GM12878 (cell line): ENCODE data around the gene SKA1. TPM values are rescaled to one million over a fixed set of nuclear protein-coding genes. Genes with fewer than 3 reads are reported as not detected.

ENCODE experiments used
- ATAC-seq: fragments of 200-7000 bp; cut with Tn5 transposase; 3 replicates; pipeline ENCODE4 v1.9.1; 2020; ENCODE audit warnings: mild to moderate bottlenecking, moderate library complexity
- BruUV-seq: library from RNA; stranded (reverse); fragments of 400-500 nt; replicated peaks from 2 replicates; lab custom pipeline; 2021; lab: Mats Ljungman, UMichigan
- CTCF ChIA-PET: fragments of 300-600 bp; sonication (Branson Sonifier 250); formaldehyde crosslinking; extraction: SDS; loops from one replicate; lab custom pipeline; 2021; ENCODE audit warnings: inconsistent platforms; lab: Yijun Ruan, JAX
- POLR2A ChIA-PET: fragments of 350-600 bp; formaldehyde crosslinking; extraction: SDS; loops from one replicate; lab custom pipeline; 2021; ENCODE audit warnings: inconsistent platforms; lab: Charles Lee
- RAD21 ChIA-PET: fragments of 300-600 bp; sonication (Branson Sonifier 250); formaldehyde crosslinking; loops from one replicate; lab custom pipeline; 2023; ENCODE audit warnings: antibody characterized with exemption; ENCODE audit not compliant: unreplicated experiment; lab: Charles Lee
- SMC1A ChIA-PET: fragments of 300-600 bp; sonication (Branson Sonifier 250); formaldehyde crosslinking; loops from one replicate; lab custom pipeline; 2023; ENCODE audit not compliant: unreplicated experiment, uncharacterized antibody; lab: Charles Lee
- DNase-seq: peaks from one replicate; pipeline ENCODE4 v3.0.0-alpha.2; 2011; ENCODE audit warnings: low read depth, low spot score
- FAIRE-seq: peaks from 3 replicates; lab custom pipeline; 2011; peaks lifted over from hg19 to GRCh38; lab: Jason Lieb, UNC
- H2AFZ ChIP-seq: 2 replicates; pipeline ENCODE4 v1.6.0; 2011; ENCODE audit warnings: low read depth, low read length, control low read depth; ENCODE audit not compliant: control insufficient read depth
- H3K27ac ChIP-seq: 2 replicates; pipeline ENCODE4 v1.5.1; 2011; ENCODE audit warnings: control low read depth; ENCODE audit not compliant: control insufficient read depth, insufficient read depth
- H3K27me3 ChIP-seq, 2 experiments: replicated peaks in 1 of 2; 2 replicates each; pipeline versions ENCODE4 v1.6.0 to v1.6.1; 2011; ENCODE audit warnings: low read length in 1 of 2; ENCODE audit not compliant: control insufficient read depth in 2 of 2, insufficient read depth in 2 of 2
- H3K36me3 ChIP-seq, 2 experiments: 2 replicates each; pipeline ENCODE4 v1.5.1; 2011; ENCODE audit warnings: low read length in 1 of 2; ENCODE audit not compliant: control insufficient read depth in 2 of 2, insufficient read depth in 2 of 2
- H3K4me1 ChIP-seq: 2 replicates; pipeline ENCODE4 v1.6.1; 2011; ENCODE audit warnings: mild to moderate bottlenecking, low read length, moderate library complexity, mixed read lengths; ENCODE audit not compliant: control insufficient read depth, insufficient read depth
- H3K4me2 ChIP-seq: 2 replicates; pipeline ENCODE4 v1.6.0; 2011; ENCODE audit warnings: control low read depth; ENCODE audit not compliant: control insufficient read depth, insufficient read depth
- H3K4me3 ChIP-seq: fragments of 200-600 bp; sonication (generic); 2 replicates; pipeline ENCODE4 v1.5.1; 2016
- H3K79me2 ChIP-seq: 2 replicates; pipeline ENCODE4 v1.6.0; 2011; ENCODE audit warnings: low read length; ENCODE audit not compliant: control insufficient read depth, insufficient read depth
- H3K9ac ChIP-seq: 2 replicates; pipeline ENCODE4 v1.8.0; 2011; ENCODE audit warnings: low read length, control low read depth, mixed read lengths; ENCODE audit not compliant: control insufficient read depth, insufficient read depth
- H3K9me3 ChIP-seq: replicated peaks from 3 replicates; pipeline ENCODE4 v1.5.1; 2011; ENCODE audit warnings: mild to moderate bottlenecking, low read length; ENCODE audit not compliant: control insufficient read depth, insufficient read depth
- H4K20me1 ChIP-seq: 2 replicates; pipeline ENCODE4 v1.6.0; 2011; ENCODE audit not compliant: control insufficient read depth, insufficient read depth
- BACH1 ChIP-seq: fragments of 450-650 bp; IDR thresholded peaks from 2 replicates; pipeline ENCODE4 v1.6.1; 2017; ENCODE audit warnings: mild to moderate bottlenecking, borderline replicate concordance
- BCLAF1 ChIP-seq: fragments of 450-650 bp; IDR thresholded peaks from 2 replicates; pipeline ENCODE4 v1.6.1; 2017; ENCODE audit warnings: antibody characterized with exemption, mild to moderate bottlenecking, moderate library complexity
- CUX1 ChIP-seq: IDR thresholded peaks from 2 replicates; pipeline ENCODE4 v1.6.1; 2012; ENCODE audit warnings: improper control_type of control experiment, low read depth, low read length; ENCODE audit not compliant: insufficient replicate concordance
- IKZF2 ChIP-seq, 2 experiments: fragments of 450-650 bp; IDR thresholded peaks; 2 replicates each; pipeline ENCODE4 v1.6.1; 2017; ENCODE audit warnings: mild to moderate bottlenecking in 2 of 2, moderate library complexity in 2 of 2
- IRF4 ChIP-seq: IDR thresholded peaks from 2 replicates; pipeline ENCODE4 v1.6.1; 2011; ENCODE audit warnings: low read depth, low read length
- NR2C2 ChIP-seq: IDR thresholded peaks from 2 replicates; pipeline ENCODE4 v1.6.1; 2011; ENCODE audit warnings: borderline replicate concordance, low read depth; ENCODE audit not compliant: control insufficient read depth, insufficient read length
- PKNOX1 ChIP-seq: fragments of 450-650 bp; IDR thresholded peaks from 2 replicates; pipeline ENCODE4 v1.6.1; 2016; ENCODE audit warnings: mild to moderate bottlenecking
- SP1 ChIP-seq: IDR thresholded peaks from one replicate; pipeline ENCODE4 v1.6.1; 2011; ENCODE audit warnings: low read depth, low read length
- TCF3 ChIP-seq: IDR thresholded peaks from 2 replicates; pipeline ENCODE4 v1.6.1; 2012; ENCODE audit warnings: low read depth, mild to moderate bottlenecking, low read length, borderline replicate concordance; ENCODE audit not compliant: insufficient read depth
- ZNF592 ChIP-seq: fragments of 450-650 bp; IDR thresholded peaks from 2 replicates; pipeline ENCODE4 v1.6.1; 2017; ENCODE audit warnings: mild to moderate bottlenecking, moderate library complexity
- WGBS: methylation state at CpG from one replicate; pipeline ENCODE4 v1.1.6; 2016; ENCODE audit warnings: low lambda C conversion rate; ENCODE audit not compliant: insufficient replicate concordance, insufficient coverage; ENCODE audit errors: missing lambda C conversion rate; 5-methylcytosine and 5-hydroxymethylcytosine counted together
- in situ Hi-C: fragments of 300-500 bp; cut with MboI; formaldehyde crosslinking; loops from 9 replicates; pipeline ENCODE4 v1.14.3; 2018; ENCODE audit warnings: mixed read lengths
- intact Hi-C: fragments of 100-400 bp; cut with micrococcal nuclease; formaldehyde crosslinking; loops from one replicate; pipeline ENCODE4 v1.14.2; 2022; ENCODE audit not compliant: unreplicated experiment
- polyA plus RNA-seq, 11 experiments: library from polyadenylated mRNA; depleted of rRNA in 4 of 11; unstranded in 6 of 11; stranded (reverse) in 5 of 11; fragments of >200 nt; fragmentation: Nextera tagmentation in 4 of 11; fragmentation: Illumina TruSeq in 1 of 11; extraction: Ambion mirVana in 4 of 11; extraction: Trizol in 1 of 11; gene quantifications; 1 replicate in 1 of 11; 2 replicates in 10 of 11; pipeline versions ENCODE4 v1.2.1 to v1.2.3, GENCODE V29; 2011 to 2016; ENCODE audit warnings: inconsistent platforms in 2 of 11, missing spikeins in 2 of 11, low read depth in 1 of 11
- total RNA-seq, 4 experiments: library from RNA; depleted of rRNA in 3 of 4; stranded (reverse); fragments of >200 nt in 3 of 4; fragmentation: Illumina TruSeq in 1 of 4; extraction: Trizol in 1 of 4; gene quantifications; 2 replicates each; pipeline versions ENCODE4 v1.2.1 to v1.2.3, GENCODE V29; 2013 to 2021

Gene SKA1
- total and polyA plus RNA-seq, 10 of the 15 experiments (the other 5 are each of a cell fraction or from before 2014, with no cell fraction given), result 16.4 to 36.7 (median 31.1) TPM

- no peak overlapping the region for H3K4me3 ChIP-seq
- SMC1A ChIA-PET, result no interaction called here
- RAD21 ChIA-PET, result no interaction called here
- H3K36me3 ChIP-seq, result no peaks in the 10 kb centered on the region
- in situ Hi-C loops, result no loop called here
- H3K27me3 ChIP-seq, result no peaks in the 10 kb centered on the region; a peak in 2 of 4 replicates
- no peaks in the 10 kb centered on the region for H3K4me1 ChIP-seq
- no TSS peak for BruUV-seq
- TF ChIP-seq TCF3 (no peak), BACH1 (no peak), NR2C2 (no peak), ZNF592 (no peak), SP1 (no peak), CUX1 (no peak), PKNOX1 (no peak), IKZF2 (IDR thresholded peaks at IDR 0.05) (no peak), BCLAF1 (no peak), IRF4 (no peak)
- H4K20me1 ChIP-seq, result no peaks in the 10 kb centered on the region
- no peak overlapping the region for H2AFZ ChIP-seq
- H3K9ac ChIP-seq, result no peak overlapping the region
- H3K27ac ChIP-seq, result no peak overlapping the region
- H3K9me3 ChIP-seq, result peaks cover 2% of the 10 kb centered on the region; the same call in 2 of the 3 replicates
- WGBS, result 5% methylated on average over 2 of the region's 2 CpGs
- H3K4me2 ChIP-seq, result no peak overlapping the region
- no peak for ATAC-seq
- DNase-seq, result no peak
- POLR2A ChIA-PET, result no interaction called here
- H3K79me2 ChIP-seq, result no peaks in the 10 kb centered on the region
- CTCF ChIA-PET, result interaction anchor here (1.0 kb wide), 1 partner anchor 65 kb away, joined by 3 read pairs; no protein-coding TSS in a partner anchor
- intact Hi-C loops, result no loop called here
- FAIRE-seq, result no peak
Observed at GRCh38 chr18:50422286-50422898, 47.5 kb downstream of the SKA1 start.
